A673 (cell line): ENCODE data around the gene EXOG.

ENCODE experiments used
- EZH2 ChIP-seq: fragments of 200-600 bp; sonication (generic); IDR thresholded peaks from 2 replicates; pipeline ENCODE4 v1.6.1; 2017; ENCODE audit warnings: borderline replicate concordance, low read depth, mild to moderate bottlenecking, mixed read lengths, antibody characterized with exemption, low read length; ENCODE audit not compliant: poor library complexity, severe bottlenecking
- TF ChIP-seq, protein P1 (sequence below): fragments of 300-800, 200-600 bp; sonication (generic); conservative IDR thresholded peaks from 2 replicates; pipeline ENCODE4 v1.5.1; 2017; ENCODE audit warnings: low read depth, mild to moderate bottlenecking, antibody characterized with exemption, low read length, moderate library complexity, mixed read lengths

DNA sequence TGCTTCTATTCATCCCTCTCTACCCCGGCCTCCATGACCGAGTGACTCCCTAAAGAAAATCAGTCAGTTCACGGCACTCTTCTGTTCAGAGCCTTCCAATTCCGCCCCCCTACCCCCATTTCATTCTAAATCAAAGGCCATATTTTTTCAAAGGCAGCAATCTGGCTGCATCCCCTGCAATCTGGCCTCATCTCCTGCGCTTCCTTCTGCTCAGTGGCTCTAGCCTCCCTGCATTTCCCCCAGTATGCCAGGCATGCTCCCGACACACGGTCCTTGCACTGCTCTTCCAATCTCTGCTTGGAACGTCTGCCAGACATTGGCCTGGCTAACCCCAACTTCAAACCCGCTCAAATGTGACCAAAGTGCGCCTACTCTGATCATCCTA is 67.7 kb downstream of the EXOG start:
- TF ChIP-seq, protein P1, sequence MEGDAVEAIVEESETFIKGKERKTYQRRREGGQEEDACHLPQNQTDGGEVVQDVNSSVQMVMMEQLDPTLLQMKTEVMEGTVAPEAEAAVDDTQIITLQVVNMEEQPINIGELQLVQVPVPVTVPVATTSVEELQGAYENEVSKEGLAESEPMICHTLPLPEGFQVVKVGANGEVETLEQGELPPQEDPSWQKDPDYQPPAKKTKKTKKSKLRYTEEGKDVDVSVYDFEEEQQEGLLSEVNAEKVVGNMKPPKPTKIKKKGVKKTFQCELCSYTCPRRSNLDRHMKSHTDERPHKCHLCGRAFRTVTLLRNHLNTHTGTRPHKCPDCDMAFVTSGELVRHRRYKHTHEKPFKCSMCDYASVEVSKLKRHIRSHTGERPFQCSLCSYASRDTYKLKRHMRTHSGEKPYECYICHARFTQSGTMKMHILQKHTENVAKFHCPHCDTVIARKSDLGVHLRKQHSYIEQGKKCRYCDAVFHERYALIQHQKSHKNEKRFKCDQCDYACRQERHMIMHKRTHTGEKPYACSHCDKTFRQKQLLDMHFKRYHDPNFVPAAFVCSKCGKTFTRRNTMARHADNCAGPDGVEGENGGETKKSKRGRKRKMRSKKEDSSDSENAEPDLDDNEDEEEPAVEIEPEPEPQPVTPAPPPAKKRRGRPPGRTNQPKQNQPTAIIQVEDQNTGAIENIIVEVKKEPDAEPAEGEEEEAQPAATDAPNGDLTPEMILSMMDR = no peak
- TF ChIP-seq EZH2 = no peak
